HepG2 (cell line): ENCODE results near the gene GRIK4. TPM values are rescaled to one million over a fixed set of nuclear protein-coding genes. Genes with fewer than 3 reads are reported as not detected.

Source experiments
- ATF1 ChIP-seq: IDR thresholded peaks from 2 replicates; pipeline ENCODE4 v1.6.1; 2016; ENCODE audit warnings: mild to moderate bottlenecking, control low read depth
- BHLHE40 ChIP-seq: IDR thresholded peaks from 2 replicates; pipeline ENCODE4 v1.6.1; 2011; ENCODE audit warnings: low read length, improper control_type of control experiment
- BORCS8-MEF2B ChIP-seq: sonication (generic); formaldehyde crosslinking; IDR thresholded peaks from 2 replicates; pipeline ENCODE4 v1.8.0; 2022; ENCODE audit warnings: mild to moderate bottlenecking, missing genetic modification reagents
- CBX2 ChIP-seq, 2 experiments: fragments of 200-600 bp in 1 of 2; sonication (generic); formaldehyde crosslinking in 1 of 2; IDR thresholded peaks; 2 replicates each; pipeline versions ENCODE4 v1.7.0 to v1.8.1; 2018 to 2022; ENCODE audit warnings: low read depth in 2 of 2, low read length in 1 of 2, mild to moderate bottlenecking in 1 of 2, missing genetic modification reagents in 1 of 2
- CEBPB ChIP-seq: IDR thresholded peaks from 2 replicates; pipeline ENCODE4 v1.6.1; 2011; ENCODE audit warnings: low read depth, low read length, improper control_type of control experiment, borderline replicate concordance
- CTCF ChIP-seq: sonication (generic); formaldehyde crosslinking; IDR thresholded peaks from 2 replicates; pipeline ENCODE4 v1.5.0; 2020; ENCODE audit warnings: mild to moderate bottlenecking, missing genetic modification reagents, moderate library complexity
- DPF2 ChIP-seq: sonication (generic); formaldehyde crosslinking; IDR thresholded peaks from 2 replicates; pipeline ENCODE4 v1.4.0; 2020; ENCODE audit warnings: mild to moderate bottlenecking, low read depth, missing genetic modification reagents, borderline replicate concordance
- EEA1 ChIP-seq: sonication (generic); formaldehyde crosslinking; IDR thresholded peaks from 2 replicates; pipeline ENCODE4 v1.5.1; 2020; ENCODE audit warnings: mild to moderate bottlenecking, missing genetic modification reagents, borderline replicate concordance
- FOXM1 ChIP-seq: sonication (generic); formaldehyde crosslinking; IDR thresholded peaks from 2 replicates; pipeline ENCODE4 v1.5.0; 2020; ENCODE audit warnings: missing genetic modification reagents
- HIVEP1 ChIP-seq: sonication (generic); formaldehyde crosslinking; IDR thresholded peaks from 2 replicates; pipeline ENCODE4 v1.4.0; 2020; ENCODE audit warnings: mild to moderate bottlenecking, missing genetic modification reagents
- MIER2 ChIP-seq: IDR thresholded peaks from 2 replicates; pipeline ENCODE4 v1.6.1; 2016; ENCODE audit warnings: missing biosample characterization, missing genetic modification reagents
- MTF2 ChIP-seq: sonication (generic); formaldehyde crosslinking; IDR thresholded peaks from 2 replicates; pipeline ENCODE4 v1.5.0; 2020; ENCODE audit warnings: missing genetic modification reagents, borderline replicate concordance
- MXD4 ChIP-seq: IDR thresholded peaks from 2 replicates; pipeline ENCODE4 v1.6.1; 2016; ENCODE audit warnings: mild to moderate bottlenecking, missing biosample characterization, missing genetic modification reagents
- NAIF1 ChIP-seq: sonication (generic); formaldehyde crosslinking; IDR thresholded peaks from 2 replicates; pipeline ENCODE4 v1.5.0; 2020; ENCODE audit warnings: mild to moderate bottlenecking, missing genetic modification reagents, borderline replicate concordance
- POLR2AphosphoS5 ChIP-seq: IDR thresholded peaks from 2 replicates; pipeline ENCODE4 v1.6.1; 2012; ENCODE audit warnings: low read depth, low read length
- RNF2 ChIP-seq: fragments of 450-650 bp; conservative IDR thresholded peaks from 2 replicates; pipeline ENCODE4 v1.6.1; 2016; ENCODE audit warnings: low read depth
- SETDB1 ChIP-seq: sonication (generic); formaldehyde crosslinking; IDR thresholded peaks from 2 replicates; pipeline ENCODE4 v1.5.1; 2020; ENCODE audit warnings: missing genetic modification reagents, mild to moderate bottlenecking, borderline replicate concordance
- SP1 ChIP-seq, 2 experiments: fragments of 450-650 bp in 1 of 2; sonication (generic) in 1 of 2; formaldehyde crosslinking in 1 of 2; IDR thresholded peaks; 2 replicates each; pipeline versions ENCODE4 v1.4.0 to v1.6.1; 2016 to 2020; ENCODE audit warnings: missing genetic modification reagents in 1 of 2
- SRSF9 ChIP-seq: fragments of 200-400 bp; formaldehyde crosslinking; IDR thresholded peaks from 2 replicates; pipeline ENCODE4 v1.6.1; 2018; ENCODE audit warnings: borderline replicate concordance, mild to moderate bottlenecking, low read depth, low read length; ENCODE audit not compliant: insufficient read depth, poor library complexity, severe bottlenecking
- TEAD2 ChIP-seq: sonication (generic); formaldehyde crosslinking; IDR thresholded peaks from 2 replicates; pipeline ENCODE4 v1.9.0; 2021; ENCODE audit warnings: missing genetic modification reagents
- XRCC5 ChIP-seq: fragments of 200-400 bp; formaldehyde crosslinking; optimal IDR thresholded peaks from 2 replicates; pipeline ENCODE3; 2017; ENCODE audit warnings: mild to moderate bottlenecking, low read length
- YEATS4 ChIP-seq: sonication (generic); formaldehyde crosslinking; IDR thresholded peaks from 2 replicates; pipeline ENCODE4 v1.4.0; 2020; ENCODE audit warnings: missing genetic modification reagents, borderline replicate concordance
- ZFP62 ChIP-seq: sonication (generic); formaldehyde crosslinking; IDR thresholded peaks from 2 replicates; pipeline ENCODE4 v1.4.0; 2020; ENCODE audit warnings: missing genetic modification reagents
- ZNF335 ChIP-seq: sonication (generic); formaldehyde crosslinking; IDR thresholded peaks from 2 replicates; pipeline ENCODE4 v1.4.0; 2020; ENCODE audit warnings: missing genetic modification reagents
- ZNF350 ChIP-seq: sonication (generic); formaldehyde crosslinking; IDR thresholded peaks from 2 replicates; pipeline ENCODE4 v1.4.0; 2020; ENCODE audit warnings: mild to moderate bottlenecking, low read depth, missing genetic modification reagents, borderline replicate concordance
- ZNF607 ChIP-seq: sonication (generic); formaldehyde crosslinking; IDR thresholded peaks from 2 replicates; pipeline ENCODE4 v1.5.1; 2020; ENCODE audit warnings: missing genetic modification reagents, mild to moderate bottlenecking, borderline replicate concordance
- ZNF781 ChIP-seq: sonication (generic); formaldehyde crosslinking; IDR thresholded peaks from 2 replicates; pipeline ENCODE4 v1.5.1; 2020; ENCODE audit warnings: borderline replicate concordance, mild to moderate bottlenecking, missing genetic modification reagents; ENCODE audit errors: not compliant biosample characterization
- ZSCAN21 ChIP-seq: sonication (generic); formaldehyde crosslinking; IDR thresholded peaks from 2 replicates; pipeline ENCODE4 v1.8.0; 2022; ENCODE audit warnings: mild to moderate bottlenecking, missing genetic modification reagents, moderate library complexity, borderline replicate concordance
- polyA plus RNA-seq, 8 experiments: library from polyadenylated mRNA; depleted of rRNA in 3 of 8; stranded (reverse) in 7 of 8; unstranded in 1 of 8; fragments of >200 nt; fragmentation: Illumina TruSeq in 4 of 8; extraction: Trizol in 4 of 8; gene quantifications; 2 replicates each; pipeline versions ENCODE4 v1.2.1 to v1.2.3, GENCODE V29; 2011 to 2016; ENCODE audit warnings: low read depth in 4 of 8, missing spikeins in 1 of 8, mixed read lengths in 1 of 8; ENCODE audit not compliant: insufficient read depth in 1 of 8
- total RNA-seq, 5 experiments: library from RNA; depleted of rRNA; stranded (reverse); fragments of >200 nt; fragmentation: Illumina TruSeq; extraction: Trizol; gene quantifications; 2 replicates each; pipeline ENCODE4 v1.2.3, GENCODE V29; 2016; ENCODE audit warnings: low read depth in 1 of 5

The GRIK4 gene
- total and polyA plus RNA-seq, 2 of the 13 experiments (the other 11 are each of a cell fraction or from before 2014, with no cell fraction given) = 0.04 to 0.07 TPM

DNA sequence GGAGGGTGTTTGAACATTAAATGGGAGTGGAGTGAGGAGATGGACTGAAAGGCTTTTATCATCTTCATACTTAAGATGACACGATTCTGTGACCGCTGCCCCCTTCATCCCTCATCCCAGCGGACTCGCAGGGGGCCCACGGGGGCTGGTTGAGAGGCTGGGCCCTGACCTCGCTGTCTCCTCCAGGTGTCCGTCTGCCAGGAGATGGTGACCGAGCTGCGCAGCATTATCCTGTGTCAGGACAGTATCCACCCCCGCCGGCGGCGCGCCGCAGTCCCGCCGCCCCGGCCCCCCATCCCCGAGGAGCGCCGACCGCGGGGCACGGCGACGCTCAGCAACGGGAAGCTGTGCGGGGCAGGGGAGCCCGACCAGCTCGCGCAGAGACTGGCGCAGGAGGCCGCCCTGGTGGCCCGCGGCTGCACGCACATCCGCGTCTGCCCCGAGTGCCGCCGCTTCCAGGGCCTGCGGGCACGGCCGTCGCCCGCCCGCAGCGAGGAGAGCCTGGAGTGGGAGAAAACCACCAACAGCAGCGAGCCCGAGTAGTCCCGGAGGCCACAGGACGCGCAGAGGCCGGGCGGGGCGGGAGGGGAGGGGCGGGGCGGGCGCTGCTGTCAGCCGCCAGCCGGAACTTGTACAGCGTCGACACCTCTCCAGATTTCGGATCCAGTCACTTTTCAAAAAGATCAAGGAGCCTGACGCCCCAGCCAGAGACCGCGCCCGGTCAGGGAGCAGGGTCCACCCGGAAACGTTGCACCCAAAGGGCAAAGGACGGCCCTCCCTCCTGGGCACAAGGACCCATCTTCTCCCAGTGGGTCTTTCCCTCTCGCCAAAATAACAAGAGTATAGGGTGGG is 474.4 kb downstream of the GRIK4 start (continued):
- TF ChIP-seq NAIF1 (CRISPR knock-in tag) (no peak), BORCS8-MEF2B (CRISPR knock-in tag) (no peak), FOXM1 (no peak), ZSCAN21 (CRISPR knock-in tag) (0 out of 2 replicates have a peak, but pooled peaks have one; percentile 16), ATF1 (CRISPR knock-in tag) (no peak), ZNF781 (CRISPR knock-in tag) (no peak), ZNF607 (CRISPR knock-in tag) (no peak), SRSF9 (no peak), BHLHE40 (no peak), CEBPB (no peak), YEATS4 (0 out of 2 replicates have a peak, but pooled peaks have one; percentile 22), EEA1 (CRISPR knock-in tag) (no peak), SP1 (IDR thresholded peaks at IDR 0.05) (no peak), SP1 (CRISPR knock-in tag; IDR thresholded peaks at IDR 0.05) (no peak), MXD4 (CRISPR knock-in tag) (no peak), CTCF (peak; percentile 29; the same call in 1 of the 2 replicates), RNF2 (no peak), ZFP62 (CRISPR knock-in tag) (no peak), CBX2 (IDR thresholded peaks at IDR 0.05; ENCODE audit: low read depth, low read length) (no peak), CBX2 (CRISPR knock-in tag; IDR thresholded peaks at IDR 0.05; ENCODE audit: low read depth) (0 out of 2 replicates have a peak, but pooled peaks have one; percentile 40), DPF2 (CRISPR knock-in tag) (no peak), POLR2AphosphoS5 (no peak), TEAD2 (CRISPR knock-in tag) (no peak), MTF2 (CRISPR knock-in tag) (no peak), HIVEP1 (CRISPR knock-in tag) (no peak), ZNF335 (CRISPR knock-in tag) (no peak), MIER2 (no peak), XRCC5 (peak; percentile 67), SETDB1 (CRISPR knock-in tag) (no peak), ZNF350 (CRISPR knock-in tag) (no peak)
